Common myeloid progenitor, CD34-positive (primary cell): ENCODE data around the gene GPX5.

Experiments
- CTCF ChIA-PET: fragments of 350-600 bp; sonication (Branson Sonifier 250); formaldehyde crosslinking; loops from one replicate; lab custom pipeline; 2021; ENCODE audit warnings: antibody characterized with exemption; lab: Charles Lee
- POLR2A ChIA-PET: fragments of 350-600 bp; sonication (Branson Sonifier 250); formaldehyde crosslinking; loops from one replicate; lab custom pipeline; 2021; ENCODE audit warnings: antibody characterized with exemption; lab: Charles Lee
- DNase-seq, 3 donors: peaks; one replicate each; pipeline versions ENCODE4 v3.0.0 to v3.0.0-alpha.2; 2013
- H3K27ac ChIP-seq, 2 experiments: 1 replicate in 1 of 2; 2 replicates in 1 of 2; pipeline ENCODE4 v1.7.0; 2013; ENCODE audit warnings: inconsistent platforms in 2 of 2, low read length in 2 of 2, mild to moderate bottlenecking in 2 of 2, low read depth in 1 of 2, moderate library complexity in 1 of 2; ENCODE audit not compliant: severe bottlenecking in 2 of 2, insufficient read depth in 1 of 2, poor library complexity in 1 of 2
- H3K27me3 ChIP-seq, 5 experiments: replicated peaks in 2 of 5; 1 replicate in 3 of 5; 2 replicates in 2 of 5; pipeline versions ENCODE4 v1.6.1 to v1.7.0; 2013; ENCODE audit warnings: low read length in 4 of 5, mild to moderate bottlenecking in 2 of 5, moderate library complexity in 2 of 5, inconsistent platforms in 1 of 5; ENCODE audit not compliant: insufficient read depth in 5 of 5, control insufficient read depth in 4 of 5
- H3K36me3 ChIP-seq, 4 experiments: 1 replicate in 2 of 4; 2 replicates in 2 of 4; pipeline versions ENCODE4 v1.6.1 to v1.7.0; 2013; ENCODE audit warnings: low read length in 3 of 4, control low read depth in 1 of 4, mild to moderate bottlenecking in 1 of 4; ENCODE audit not compliant: control insufficient read depth in 4 of 4, insufficient read depth in 4 of 4
- H3K4me1 ChIP-seq, 4 experiments: 1 replicate in 3 of 4; 2 replicates in 1 of 4; pipeline versions ENCODE4 v1.6.1 to v1.7.1; 2013; ENCODE audit warnings: low read length in 3 of 4, mild to moderate bottlenecking in 3 of 4, control low read depth in 1 of 4, inconsistent platforms in 1 of 4, moderate library complexity in 1 of 4; ENCODE audit not compliant: control insufficient read depth in 4 of 4, insufficient read depth in 4 of 4; ENCODE audit errors: control extremely low read depth in 1 of 4
- H3K4me3 ChIP-seq, 7 experiments: 1 replicate in 4 of 7; 2 replicates in 3 of 7; pipeline versions ENCODE4 v1.5.1 to v1.7.0; 2013; ENCODE audit warnings: mild to moderate bottlenecking in 7 of 7, low read length in 6 of 7, moderate library complexity in 6 of 7, inconsistent platforms in 2 of 7, low read depth in 2 of 7, control low read depth in 1 of 7; ENCODE audit not compliant: insufficient read depth in 4 of 7, control insufficient read depth in 1 of 7; ENCODE audit errors: extremely low read depth in 1 of 7
- H3K9me3 ChIP-seq, 5 experiments: 1 replicate in 4 of 5; 2 replicates in 1 of 5; pipeline versions ENCODE4 v1.6.1 to v1.7.1; 2013; ENCODE audit warnings: low read length in 4 of 5, mild to moderate bottlenecking in 2 of 5, inconsistent platforms in 1 of 5, low read depth in 1 of 5, moderate library complexity in 1 of 5; ENCODE audit not compliant: control insufficient read depth in 4 of 5, insufficient read depth in 2 of 5; ENCODE audit errors: control extremely low read depth in 1 of 5
- WGBS: methylation state at CpG from one replicate; pipeline ENCODE4 v1.1.5; 2013; ENCODE audit not compliant: insufficient coverage; 5-methylcytosine and 5-hydroxymethylcytosine counted together

Gene GPX5

DNA sequence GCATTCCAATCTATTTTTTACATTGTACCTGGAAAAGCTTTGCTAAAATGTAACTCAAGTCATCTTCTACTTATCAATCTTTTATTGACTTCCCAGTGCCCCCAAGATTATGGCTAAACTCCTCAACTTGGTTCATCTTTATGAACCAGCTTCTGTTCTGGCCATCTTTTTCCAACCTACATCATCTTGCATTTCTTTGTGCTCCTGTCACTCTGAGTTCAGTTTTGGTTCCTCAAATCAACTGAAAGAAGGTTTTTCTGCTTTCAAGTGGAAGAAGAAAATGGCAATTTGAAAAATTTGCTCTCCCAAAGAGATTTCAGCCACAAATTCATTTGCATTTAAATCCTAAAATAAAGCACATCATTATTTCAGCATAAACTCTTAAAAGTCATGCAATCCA, 41.8 kb downstream of the GPX5 start:
- H3K4me3 ChIP-seq: no peak overlapping the region
- H3K36me3 ChIP-seq: no peaks in the 10 kb centered on the region
- POLR2A ChIA-PET: no interaction called here
- H3K4me1 ChIP-seq: no peaks in the 10 kb centered on the region
- H3K27ac ChIP-seq: no peak overlapping the region
- CTCF ChIA-PET: no interaction called here
- DNase-seq: no peak
- peaks cover 4 to 56% (median 15%) of the 10 kb centered on the region in 5 experiments for H3K27me3 ChIP-seq
- H3K9me3 ChIP-seq: peaks cover 0 to 2% (median 0%) of the 10 kb centered on the region in 5 experiments

GRCh38 chr6:28568515-28569108, 42.9 kb downstream of the GPX5 start:
- H3K27ac ChIP-seq: no peak overlapping the region
- H3K36me3 ChIP-seq: no peaks in the 10 kb centered on the region
- H3K4me1 ChIP-seq: no peaks in the 10 kb centered on the region
- ChIA-PET POLR2A (interaction anchor here (0.6 kb wide), 1 partner anchor 23 kb away, joined by 3 read pairs; no protein-coding TSS in a partner anchor), CTCF (no interaction called here)
- no peak for DNase-seq
- WGBS: 100% methylated on average over 3 of the region's 4 CpGs
- H3K9me3 ChIP-seq: peaks cover 0 to 2% (median 0%) of the 10 kb centered on the region in 5 experiments
- H3K4me3 ChIP-seq: no peak overlapping the region
- peaks cover 4 to 52% (median 13%) of the 10 kb centered on the region in 5 experiments for H3K27me3 ChIP-seq

GRCh38 chr6:28569748-28570147, 44.1 kb downstream of the GPX5 start:
- no peak overlapping the region for H3K27ac ChIP-seq
- no peaks in the 10 kb centered on the region for H3K36me3 ChIP-seq
- H3K9me3 ChIP-seq: peaks cover 0 to 2% (median 0%) of the 10 kb centered on the region in 5 experiments
- CTCF ChIA-PET: no interaction called here
- no peaks in the 10 kb centered on the region for H3K4me1 ChIP-seq
- no peak overlapping the region for H3K4me3 ChIP-seq
- no CpG with 5 or more reads among the region's 2 CpGs for WGBS
- DNase-seq: no peak
- H3K27me3 ChIP-seq: peaks cover 6 to 48% (median 13%) of the 10 kb centered on the region in 5 experiments
- POLR2A ChIA-PET: no interaction called here

GRCh38 chr6:28580475-28580874, 54.8 kb downstream of the GPX5 start:
- Histone ChIP-seq H3K4me3 (no peak overlapping the region), H3K27me3 (peaks cover 3 to 22% (median 10%) of the 10 kb centered on the region in 5 experiments)
- CTCF ChIA-PET: interaction anchor here (0.6 to 1.7 kb wide), 5 partner anchors 20 to 105 kb away, joined by 3 to 7 read pairs (median 3); no protein-coding TSS in a partner anchor

DNA sequence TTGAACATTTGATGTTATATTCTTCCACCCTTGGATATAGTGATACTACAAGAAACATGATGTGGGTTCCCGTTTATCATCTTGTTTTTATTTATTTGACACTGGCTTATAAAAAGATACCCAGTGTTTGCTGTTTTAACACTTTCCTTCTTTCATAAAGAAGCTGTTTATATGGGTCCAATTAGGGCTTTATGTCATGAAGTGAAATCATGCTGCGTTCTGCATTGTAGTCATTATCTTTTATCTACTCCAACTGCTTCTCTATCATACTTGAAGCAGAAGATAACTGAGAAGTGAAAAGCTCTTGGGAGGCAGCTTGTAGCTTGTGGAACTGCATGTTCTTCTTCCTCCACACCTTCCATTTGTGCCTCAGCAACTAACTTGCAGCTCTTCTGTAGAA, 57.8 kb downstream of the GPX5 start:
- CTCF ChIA-PET: interaction anchor here (1.0 to 1.7 kb wide), 3 partner anchors 8 to 88 kb away, joined by 3 to 5 read pairs (median 3); no protein-coding TSS in a partner anchor
- WGBS: no CpG with 5 or more reads among the region's 2 CpGs

More at GRCh38 chr6:28580475-28580874, 54.8 kb downstream of the GPX5 start:
- H3K9me3 ChIP-seq: no peaks in the 10 kb centered on the region
- no peak overlapping the region for H3K27ac ChIP-seq
- H3K4me1 ChIP-seq: no peaks in the 10 kb centered on the region
- no peaks in the 10 kb centered on the region for H3K36me3 ChIP-seq
- DNase-seq: peak in 2 of 3 donors; percentile 36 to 45
- POLR2A ChIA-PET: no interaction called here

More for the DNA sequence above, 57.8 kb downstream of the GPX5 start:
- Histone ChIP-seq H3K27ac (no peak overlapping the region), H3K27me3 (peaks cover 22 to 48% (median 23%) of the 10 kb centered on the region in 5 experiments), H3K36me3 (no peaks in the 10 kb centered on the region), H3K4me3 (no peak overlapping the region), H3K9me3 (peaks cover 0 to 14% (median 3%) of the 10 kb centered on the region in 5 experiments), H3K4me1 (peaks cover 2 to 13% (median 8%) of the 10 kb centered on the region in 4 experiments)
- POLR2A ChIA-PET: no interaction called here
- DNase-seq: no peak
